NCI-H1105 (cell line): Measurements from ENCODE around the gene PCNX2.
"Not testable (repeated sequence)": the region's sequence is repeated elsewhere in the genome, so short reads cannot be mapped to it uniquely, and the experiment has no call there.

ENCODE experiments used
- DNase-seq: peaks from one replicate; lab custom pipeline; 2025; lab: John Stamatoyannopoulos, UW

PCNX2 gene

GRCh38 chr1:233097959-233098580 lies 197.5 kb downstream of the PCNX2 start:
- no peak for DNase-seq

- no peak for DNase-seq
Measured at GRCh38 chr1:233097546-233097945, 198.0 kb downstream of the PCNX2 start.

- no peak for DNase-seq
Measured at GRCh38 chr1:233094691-233095090, 200.8 kb downstream of the PCNX2 start.

GRCh38 chr1:233094269-233094668 lies 201.3 kb downstream of the PCNX2 start:
- no peak for DNase-seq

- DNase-seq = no peak
Measured at GRCh38 chr1:233090746-233091494, 204.6 kb downstream of the PCNX2 start.

GRCh38 chr1:233089251-233089650 lies 206.3 kb downstream of the PCNX2 start:
- DNase-seq = no peak

GRCh38 chr1:233088613-233089012 lies 206.9 kb downstream of the PCNX2 start:
- no peak for DNase-seq

GRCh38 chr1:233086961-233087881 lies 208.3 kb downstream of the PCNX2 start:
- no peak for DNase-seq

- no peak for DNase-seq
Measured at GRCh38 chr1:233085566-233085965, 210.0 kb downstream of the PCNX2 start.

GRCh38 chr1:233082778-233083550 lies 212.6 kb downstream of the PCNX2 start:
- DNase-seq = no peak

GRCh38 chr1:233081735-233082134 lies 213.8 kb downstream of the PCNX2 start:
- no peak for DNase-seq

GRCh38 chr1:233080827-233081226 lies 214.7 kb downstream of the PCNX2 start:
- not testable (repeated sequence) for DNase-seq

- no peak for DNase-seq
Measured at GRCh38 chr1:233080286-233080685, 215.2 kb downstream of the PCNX2 start.

- no peak for DNase-seq
Measured at GRCh38 chr1:233079574-233079973, 216.0 kb downstream of the PCNX2 start.

- DNase-seq = no peak
Measured at GRCh38 chr1:233078396-233078795, 217.1 kb downstream of the PCNX2 start.

GRCh38 chr1:233075915-233076295 lies 219.6 kb downstream of the PCNX2 start:
- no peak for DNase-seq

- DNase-seq = no peak
Measured at GRCh38 chr1:233066087-233066486, 229.4 kb downstream of the PCNX2 start.

- DNase-seq = no peak
Measured at GRCh38 chr1:233065685-233066084, 229.8 kb downstream of the PCNX2 start.

GRCh38 chr1:233064988-233065387 lies 230.5 kb downstream of the PCNX2 start:
- DNase-seq = no peak

GRCh38 chr1:233063462-233063861 lies 232.1 kb downstream of the PCNX2 start:
- DNase-seq = no peak

- no peak for DNase-seq
Measured at GRCh38 chr1:233061265-233061664, 234.3 kb downstream of the PCNX2 start.

- DNase-seq = no peak
Measured at GRCh38 chr1:233060461-233060994, 235.0 kb downstream of the PCNX2 start.
